IMR-90 (cell line): ENCODE data around the gene LAMA2. TPM values are rescaled to one million over a fixed set of nuclear protein-coding genes. Genes with fewer than 3 reads are reported as not detected.

Source experiments
- ATAC-seq: fragments of 200-7000 bp; cut with Tn5 transposase; 2 replicates; pipeline ENCODE4 v1.9.1; 2020; ENCODE audit warnings: low read depth, mild to moderate bottlenecking, moderate library complexity
- BruUV-seq: library from RNA; stranded (reverse); fragments of 400-500 nt; replicated peaks from 2 replicates; lab custom pipeline; 2021; lab: Mats Ljungman, UMichigan
- CTCF ChIA-PET: fragments of 300-600 bp; formaldehyde crosslinking; extraction: SDS; loops from one replicate; lab custom pipeline; 2021; ENCODE audit warnings: antibody characterized with exemption; lab: Yijun Ruan, JAX
- POLR2A ChIA-PET: fragments of 300-600 bp; sonication (Branson Sonifier 250); formaldehyde crosslinking; loops from one replicate; lab custom pipeline; 2022; ENCODE audit warnings: antibody characterized with exemption; ENCODE audit not compliant: unreplicated experiment; lab: Charles Lee
- DNase-seq: peaks from one replicate; pipeline ENCODE4 v3.0.0; 2013
- H2AFZ ChIP-seq: replicated peaks from 2 replicates; pipeline ENCODE3; 2013; ENCODE audit warnings: low read length, mild to moderate bottlenecking; ENCODE audit not compliant: poor library complexity
- H2AK5ac ChIP-seq: 2 replicates; pipeline ENCODE4 v1.6.1; 2013; ENCODE audit warnings: low read depth, low read length, inconsistent platforms
- H2AK9ac ChIP-seq: replicated peaks from 2 replicates; pipeline ENCODE3; 2013; ENCODE audit warnings: mild to moderate bottlenecking, low read depth, low read length, moderate library complexity; ENCODE audit not compliant: poor library complexity
- H2BK120ac ChIP-seq: 2 replicates; pipeline ENCODE4 v1.6.1; 2013; ENCODE audit warnings: low read depth, low read length, inconsistent platforms
- H2BK15ac ChIP-seq: 3 replicates; pipeline ENCODE4 v1.6.1; 2013; ENCODE audit warnings: low read depth, low read length, inconsistent platforms
- H2BK20ac ChIP-seq: 2 replicates; pipeline ENCODE4 v1.6.1; 2013; ENCODE audit warnings: low read depth, mild to moderate bottlenecking, inconsistent platforms, low read length, moderate library complexity
- H2BK5ac ChIP-seq: 2 replicates; pipeline ENCODE4 v1.6.1; 2013; ENCODE audit warnings: mild to moderate bottlenecking, low read depth, low read length, inconsistent platforms; ENCODE audit not compliant: poor library complexity, severe bottlenecking
- H3K14ac ChIP-seq: replicated peaks from 2 replicates; pipeline ENCODE4 v1.6.1; 2013; ENCODE audit warnings: low read depth, low read length, inconsistent platforms
- H3K18ac ChIP-seq: 2 replicates; pipeline ENCODE4 v1.6.1; 2013; ENCODE audit warnings: low read depth, low read length, control low read depth
- H3K23ac ChIP-seq: 2 replicates; pipeline ENCODE4 v1.6.1; 2013; ENCODE audit warnings: low read depth, low read length, inconsistent platforms
- H3K27ac ChIP-seq: 2 replicates; pipeline ENCODE4 v1.5.1; 2013; ENCODE audit warnings: mild to moderate bottlenecking, control low read depth, low read length; ENCODE audit not compliant: insufficient read depth
- H3K27me3 ChIP-seq: 2 replicates; pipeline ENCODE4 v1.6.1; 2013; ENCODE audit warnings: low read length; ENCODE audit not compliant: control insufficient read depth, insufficient read depth
- H3K36me3 ChIP-seq: 2 replicates; pipeline ENCODE4 v1.6.1; 2013; ENCODE audit warnings: low read length, mixed read lengths; ENCODE audit not compliant: control insufficient read depth, insufficient read depth
- H3K4ac ChIP-seq: 2 replicates; pipeline ENCODE4 v1.6.1; 2013; ENCODE audit warnings: low read depth, low read length, inconsistent platforms
- H3K4me1 ChIP-seq: 2 replicates; pipeline ENCODE4 v1.6.1; 2013; ENCODE audit warnings: low read length, mixed read lengths; ENCODE audit not compliant: control insufficient read depth, insufficient read depth
- H3K4me2 ChIP-seq: 2 replicates; pipeline ENCODE4 v1.6.1; 2013; ENCODE audit warnings: low read depth, mild to moderate bottlenecking, control low read depth, low read length, moderate library complexity
- H3K4me3 ChIP-seq: 2 replicates; pipeline ENCODE4 v1.5.1; 2013; ENCODE audit warnings: low read depth, mild to moderate bottlenecking, control low read depth, low read length, moderate library complexity; ENCODE audit not compliant: insufficient read depth
- H3K56ac ChIP-seq: 2 replicates; pipeline ENCODE4 v1.6.1; 2013; ENCODE audit warnings: low read length, inconsistent platforms; ENCODE audit not compliant: insufficient read depth; ENCODE audit errors: extremely low read depth
- H3K79me1 ChIP-seq, 2 experiments: 2 replicates each; pipeline ENCODE4 v1.6.1; 2013; ENCODE audit warnings: low read length in 2 of 2, inconsistent platforms in 1 of 2, low read depth in 1 of 2
- H3K9ac ChIP-seq: 2 replicates; pipeline ENCODE4 v1.6.1; 2013; ENCODE audit warnings: low read depth, low read length, control low read depth
- H3K9me1 ChIP-seq: 2 replicates; pipeline ENCODE4 v1.6.1; 2013; ENCODE audit warnings: low read length, inconsistent platforms; ENCODE audit not compliant: insufficient read depth
- H3K9me3 ChIP-seq: 2 replicates; pipeline ENCODE4 v1.6.1; 2013; ENCODE audit warnings: low read length; ENCODE audit not compliant: control insufficient read depth, insufficient read depth
- H4K20me1 ChIP-seq: 2 replicates; pipeline ENCODE4 v1.6.1; 2013; ENCODE audit warnings: low read length, inconsistent platforms; ENCODE audit not compliant: insufficient read depth
- H4K5ac ChIP-seq: 2 replicates; pipeline ENCODE4 v1.6.1; 2013; ENCODE audit warnings: mild to moderate bottlenecking, low read depth, low read length, control low read depth
- H4K8ac ChIP-seq, 2 experiments: 2 replicates each; pipeline ENCODE4 v1.6.1; 2013; ENCODE audit warnings: low read depth in 2 of 2, low read length in 2 of 2, control low read depth in 1 of 2, inconsistent platforms in 1 of 2
- H4K91ac ChIP-seq: 2 replicates; pipeline ENCODE4 v1.6.1; 2013; ENCODE audit warnings: low read depth, low read length, inconsistent platforms; ENCODE audit not compliant: insufficient read depth
- BHLHE40 ChIP-seq: fragments of 150-350 bp; IDR thresholded peaks from 2 replicates; pipeline ENCODE4 v1.6.1; 2016; ENCODE audit warnings: mild to moderate bottlenecking, low read depth, low read length
- CEBPB ChIP-seq: IDR thresholded peaks from 2 replicates; pipeline ENCODE4 v1.6.1; 2012; ENCODE audit warnings: low read depth, low read length, improper control_type of control experiment
- MAFK ChIP-seq: IDR thresholded peaks from 2 replicates; pipeline ENCODE4 v1.6.1; 2012; ENCODE audit warnings: low read depth, low read length, improper control_type of control experiment
- MXI1 ChIP-seq: IDR thresholded peaks from 2 replicates; pipeline ENCODE4 v1.6.1; 2012; ENCODE audit warnings: low read depth, mild to moderate bottlenecking, low read length, moderate library complexity, borderline replicate concordance
- NFE2L2 ChIP-seq: fragments of 150-350 bp; IDR thresholded peaks from 2 replicates; pipeline ENCODE4 v1.6.1; 2016; ENCODE audit warnings: low read depth, mild to moderate bottlenecking, low read length
- SMC3 ChIP-seq: fragments of 150-350 bp; IDR thresholded peaks from 2 replicates; pipeline ENCODE4 v1.6.1; 2016; ENCODE audit warnings: low read depth, mild to moderate bottlenecking, antibody characterized with exemption, low read length, moderate library complexity
- USF2 ChIP-seq: fragments of 150-350 bp; IDR thresholded peaks from 2 replicates; pipeline ENCODE4 v1.6.1; 2017; ENCODE audit warnings: mild to moderate bottlenecking, antibody characterized with exemption, low read length, low read depth
- WGBS, 2 experiments: methylation state at CpG; one replicate each; pipeline versions ENCODE4 v1.1.5 to v1.1.7; 2013; ENCODE audit warnings: missing lambda C conversion rate in 2 of 2; ENCODE audit not compliant: insufficient read length in 1 of 2; ENCODE audit errors: extremely low coverage in 2 of 2; 5-methylcytosine and 5-hydroxymethylcytosine counted together
- dilution Hi-C: fragments of 300-500 bp; cut with HindIII; formaldehyde crosslinking; loops from one replicate; pipeline ENCODE4 v1.14.3; 2018; ENCODE audit warnings: low sequenced_read_pairs; ENCODE audit not compliant: unreplicated experiment
- in situ Hi-C: fragments of 300-500 bp; cut with MboI; formaldehyde crosslinking; loops from 3 replicates; pipeline ENCODE4 v1.14.3; 2019; ENCODE audit warnings: low sequenced_read_pairs, inconsistent platforms, mixed read lengths
- intact Hi-C: fragments of 100-400 bp; cut with micrococcal nuclease; formaldehyde crosslinking; loops from 2 replicates; pipeline ENCODE4 v1.10.0; 2022
- polyA plus RNA-seq, 3 experiments: library from polyadenylated mRNA; depleted of rRNA; stranded (reverse); fragments of >200 nt; gene quantifications; 2 replicates each; pipeline ENCODE4 v1.2.3, GENCODE V29; 2012; ENCODE audit warnings: low replicate concordance in 1 of 3
- total RNA-seq: library from RNA; depleted of rRNA; stranded (reverse); fragments of >200 nt; gene quantifications from 2 replicates; pipeline ENCODE4 v1.2.3, GENCODE V29; 2012

The LAMA2 gene
- total and polyA plus RNA-seq, 2 of the 4 experiments (the other 2 are of a cell fraction) = 9.9 to 13.3 TPM

- H2BK15ac ChIP-seq = no peak overlapping the region
- no peak overlapping the region for H2AK5ac ChIP-seq
- no peak overlapping the region for H2AK9ac ChIP-seq
- H3K9me1 ChIP-seq = no peaks in the 10 kb centered on the region
- H4K5ac ChIP-seq = no peak overlapping the region
- no peaks in the 10 kb centered on the region for H4K20me1 ChIP-seq
- no peak overlapping the region for H3K14ac ChIP-seq
- H3K23ac ChIP-seq = no peak overlapping the region
- H3K4ac ChIP-seq = no peak overlapping the region
- no peaks in the 10 kb centered on the region for H3K36me3 ChIP-seq
- H3K79me1 ChIP-seq = no peaks in the 10 kb centered on the region
- no peaks in the 10 kb centered on the region for H3K9me3 ChIP-seq
- in situ Hi-C loops (no loop called here), intact Hi-C loops (no loop called here), dilution Hi-C loops (no loop called here)
- peaks cover 2% of the 10 kb centered on the region for H3K4me1 ChIP-seq
- H2AFZ ChIP-seq = no peak overlapping the region
- H3K27me3 ChIP-seq = peaks cover 5% of the 10 kb centered on the region
- H3K56ac ChIP-seq = no peak overlapping the region
- CTCF ChIA-PET = no interaction called here
- no TSS peak for BruUV-seq
- H2BK5ac ChIP-seq = no peak overlapping the region
- POLR2A ChIA-PET = no interaction called here
- TF ChIP-seq MXI1 (no peak), CEBPB (no peak), SMC3 (no peak), BHLHE40 (no peak), USF2 (no peak), MAFK (no peak), NFE2L2 (no peak)
- no peak overlapping the region for H2BK120ac ChIP-seq
- H3K4me2 ChIP-seq = no peak overlapping the region
- H3K18ac ChIP-seq = no peak overlapping the region
- no peak overlapping the region for H3K9ac ChIP-seq
- no peak overlapping the region for H3K27ac ChIP-seq
- H4K91ac ChIP-seq = no peak overlapping the region
- H2BK20ac ChIP-seq = no peak overlapping the region
- no peak overlapping the region for H3K4me3 ChIP-seq
- no CpG with 5 or more reads among the region's 1 CpG for WGBS, 2 experiments
- H4K8ac ChIP-seq = no peak overlapping the region
- DNase-seq (no peak), ATAC-seq (no peak)
These were observed 324.9 kb downstream of the LAMA2 start for GRCh38 chr6:129207832-129208231.
